HepG2 (cell line): ENCODE results near the gene SLAIN2. TPM values are rescaled to one million over a fixed set of nuclear protein-coding genes. Genes with fewer than 3 reads are reported as not detected.

ENCODE experiments used
- ATAC-seq: fragments of 200-7000 bp; cut with Tn5 transposase; 3 replicates; pipeline ENCODE4 v1.9.1; 2020; ENCODE audit warnings: mild to moderate bottlenecking, moderate library complexity
- BruUV-seq: library from RNA; stranded (reverse); fragments of 400-500 nt; replicated peaks from 2 replicates; lab custom pipeline; 2021; lab: Mats Ljungman, UMichigan
- CTCF ChIA-PET: fragments of 300-600 bp; formaldehyde crosslinking; extraction: SDS; loops from one replicate; lab custom pipeline; 2021; ENCODE audit warnings: low total read pairs, inconsistent platforms, low intra/inter-chr PET ratio; lab: Yijun Ruan, JAX
- POLR2A ChIA-PET: fragments of 350-600 bp; sonication (Branson Sonifier 250); formaldehyde crosslinking; loops from one replicate; lab custom pipeline; 2020; ENCODE audit warnings: antibody characterized with exemption, inconsistent platforms; lab: Yijun Ruan, JAX
- DNase-seq: peaks from one replicate; pipeline ENCODE4 v3.0.0-alpha.2; 2015; ENCODE audit warnings: low spot score
- FAIRE-seq: peaks from 3 replicates; lab custom pipeline; 2011; peaks lifted over from hg19 to GRCh38; lab: Jason Lieb, UNC
- H2AFZ ChIP-seq: one replicate; pipeline ENCODE4 v1.6.1; 2011; ENCODE audit warnings: low read length, inconsistent platforms
- H3K27ac ChIP-seq: fragments of 300-600 bp; 3 replicates; pipeline ENCODE4 v1.8.0; 2011; ENCODE audit warnings: mixed run types, mild to moderate bottlenecking, mixed read lengths, low read length, inconsistent platforms; ENCODE audit not compliant: insufficient read depth; ENCODE audit errors: extremely low read length
- H3K27me3 ChIP-seq, 2 experiments: fragments of 200-600 bp in 1 of 2; 2 replicates in 1 of 2; 3 replicates in 1 of 2; pipeline versions ENCODE4 v1.6.0 to v1.8.0; 2011; ENCODE audit warnings: low read length in 2 of 2, mild to moderate bottlenecking in 2 of 2, moderate library complexity in 2 of 2, inconsistent platforms in 1 of 2; ENCODE audit not compliant: insufficient read depth in 2 of 2, control insufficient read depth in 1 of 2
- H3K36me3 ChIP-seq, 2 experiments: fragments of 200-600 bp in 1 of 2; replicated peaks in 1 of 2; 2 replicates in 1 of 2; 3 replicates in 1 of 2; pipeline versions ENCODE4 v1.5.1 to v1.8.0; 2011; ENCODE audit warnings: low read length in 2 of 2, inconsistent platforms in 1 of 2; ENCODE audit not compliant: insufficient read depth in 2 of 2, control insufficient read depth in 1 of 2
- H3K4me1 ChIP-seq: 2 replicates; pipeline ENCODE4 v1.5.1; 2012; ENCODE audit warnings: low read length, inconsistent platforms; ENCODE audit not compliant: insufficient read depth
- H3K4me2 ChIP-seq: 2 replicates; pipeline ENCODE4 v1.6.0; 2011; ENCODE audit warnings: low read depth, low read length, inconsistent platforms
- H3K4me3 ChIP-seq, 3 experiments: fragments of 200-600 bp in 1 of 3; sonication (generic), shearing (Covaris generic) in 1 of 3; replicated peaks in 1 of 3; 2 replicates each; pipeline ENCODE4 v1.5.1; 2011 to 2016; ENCODE audit warnings: low read length in 3 of 3, inconsistent platforms in 2 of 3, low read depth in 2 of 3, mild to moderate bottlenecking in 2 of 3, control low read depth in 1 of 3, mixed read lengths in 1 of 3; ENCODE audit not compliant: insufficient read depth in 1 of 3
- H3K79me2 ChIP-seq: one replicate; pipeline ENCODE4 v1.6.1; 2011; ENCODE audit warnings: low read length, inconsistent platforms; ENCODE audit not compliant: insufficient read depth
- H3K9ac ChIP-seq: 2 replicates; pipeline ENCODE4 v1.6.0; 2011; ENCODE audit warnings: mild to moderate bottlenecking, low read depth, low read length, inconsistent platforms; ENCODE audit not compliant: insufficient read depth
- H3K9me3 ChIP-seq: 2 replicates; pipeline ENCODE4 v1.5.1; 2012; ENCODE audit warnings: mild to moderate bottlenecking, low read length
- H4K20me1 ChIP-seq: 2 replicates; pipeline ENCODE4 v1.6.0; 2011; ENCODE audit warnings: inconsistent platforms, mild to moderate bottlenecking, low read length, moderate library complexity; ENCODE audit not compliant: insufficient read depth
- ATM ChIP-seq: fragments of 450-650 bp; IDR thresholded peaks from 2 replicates; pipeline ENCODE4 v1.7.1; 2017; ENCODE audit warnings: mild to moderate bottlenecking, borderline replicate concordance
- BATF2 ChIP-seq: sonication (generic); formaldehyde crosslinking; IDR thresholded peaks from 2 replicates; pipeline ENCODE4 v1.8.0; 2022; ENCODE audit warnings: mild to moderate bottlenecking, missing genetic modification reagents, moderate library complexity
- CERS6 ChIP-seq: sonication (generic); formaldehyde crosslinking; IDR thresholded peaks from 2 replicates; pipeline ENCODE4 v1.5.0; 2020; ENCODE audit warnings: missing genetic modification reagents
- E2F5 ChIP-seq: sonication (generic); formaldehyde crosslinking; conservative IDR thresholded peaks from 2 replicates; pipeline ENCODE4 v1.4.0; 2020; ENCODE audit warnings: missing genetic modification reagents
- GATAD1 ChIP-seq: IDR thresholded peaks from 2 replicates; pipeline ENCODE4 v1.6.1; 2016; ENCODE audit warnings: missing genetic modification reagents, missing compliant biosample characterization
- IRF1 ChIP-seq: sonication (generic); formaldehyde crosslinking; IDR thresholded peaks from 2 replicates; pipeline ENCODE4 v1.4.0; 2020; ENCODE audit warnings: low read depth, mild to moderate bottlenecking, missing genetic modification reagents
- NCOA5 ChIP-seq: sonication (generic); formaldehyde crosslinking; IDR thresholded peaks from 2 replicates; pipeline ENCODE4 v1.4.0; 2020; ENCODE audit warnings: missing genetic modification reagents
- RBAK ChIP-seq: sonication (generic); formaldehyde crosslinking; IDR thresholded peaks from 2 replicates; pipeline ENCODE4 v1.5.1; 2020; ENCODE audit warnings: mild to moderate bottlenecking, missing genetic modification reagents
- SIN3A ChIP-seq: IDR thresholded peaks from 2 replicates; pipeline ENCODE4 v1.6.1; 2011; ENCODE audit warnings: low read depth, mild to moderate bottlenecking, control low read depth, low read length, borderline replicate concordance
- TCF7L2 ChIP-seq: IDR thresholded peaks from 2 replicates; pipeline ENCODE4 v1.6.1; 2011; ENCODE audit warnings: mild to moderate bottlenecking, low read depth, low read length, moderate library complexity
- XBP1 ChIP-seq: sonication (generic); formaldehyde crosslinking; IDR thresholded peaks from 2 replicates; pipeline ENCODE4 v1.5.0; 2020; ENCODE audit warnings: missing genetic modification reagents
- ZNF143 ChIP-seq: sonication (generic); formaldehyde crosslinking; IDR thresholded peaks from 2 replicates; pipeline ENCODE4 v1.4.0; 2020; ENCODE audit warnings: missing genetic modification reagents
- ZNF430 ChIP-seq: sonication (generic); formaldehyde crosslinking; IDR thresholded peaks from 2 replicates; pipeline ENCODE4 v1.9.0; 2021; ENCODE audit warnings: mild to moderate bottlenecking, missing genetic modification reagents
- ZNF530 ChIP-seq: sonication (generic); formaldehyde crosslinking; IDR thresholded peaks from 2 replicates; pipeline ENCODE4 v1.5.0; 2020; ENCODE audit warnings: low read depth, mild to moderate bottlenecking, missing genetic modification reagents
- ZNF674 ChIP-seq: sonication (generic); formaldehyde crosslinking; IDR thresholded peaks from 2 replicates; pipeline ENCODE4 v1.5.0; 2020; ENCODE audit warnings: low read depth, mild to moderate bottlenecking, missing genetic modification reagents
- ZNF841 ChIP-seq: sonication (generic); formaldehyde crosslinking; IDR thresholded peaks from 2 replicates; pipeline ENCODE4 v1.8.1; 2023; ENCODE audit warnings: missing genetic modification reagents, borderline replicate concordance
- WGBS: methylation state at CpG from one replicate; pipeline ENCODE4 v1.1.6; 2017; ENCODE audit warnings: low lambda C conversion rate; 5-methylcytosine and 5-hydroxymethylcytosine counted together
- in situ Hi-C: cut with HindIII; loops from 2 replicates; pipeline ENCODE4 v1.10.0; 2017; ENCODE audit warnings: low pct_unique_long_range_greater_than_20kb; ENCODE audit not compliant: extremely low pct_ligation_motif_present
- intact Hi-C: fragments of 100-400 bp; cut with micrococcal nuclease; formaldehyde crosslinking; loops from one replicate; pipeline ENCODE4 v1.10.0; 2022; ENCODE audit not compliant: unreplicated experiment
- polyA plus RNA-seq, 8 experiments: library from polyadenylated mRNA; depleted of rRNA in 3 of 8; stranded (reverse) in 7 of 8; unstranded in 1 of 8; fragments of >200 nt; fragmentation: Illumina TruSeq in 4 of 8; extraction: Trizol in 4 of 8; gene quantifications; 2 replicates each; pipeline versions ENCODE4 v1.2.1 to v1.2.3, GENCODE V29; 2011 to 2016; ENCODE audit warnings: low read depth in 4 of 8, missing spikeins in 1 of 8, mixed read lengths in 1 of 8; ENCODE audit not compliant: insufficient read depth in 1 of 8
- total RNA-seq, 5 experiments: library from RNA; depleted of rRNA; stranded (reverse); fragments of >200 nt; fragmentation: Illumina TruSeq; extraction: Trizol; gene quantifications; 2 replicates each; pipeline ENCODE4 v1.2.3, GENCODE V29; 2016; ENCODE audit warnings: low read depth in 1 of 5

Gene SLAIN2
- total and polyA plus RNA-seq, 2 of the 13 experiments (the other 11 are each of a cell fraction or from before 2014, with no cell fraction given) = 20.7 to 22.5 TPM

- in situ Hi-C loops = no loop called here
Observed at GRCh38 chr4:48334900-48335384, 6.4 kb upstream of the SLAIN2 start.

More at GRCh38 chr4:48334900-48335384, 6.4 kb upstream of the SLAIN2 start:
- Histone ChIP-seq H3K4me1 (peaks cover 18% of the 10 kb centered on the region), H2AFZ (no peak overlapping the region), H3K9ac (no peak overlapping the region), H3K27ac (no peak overlapping the region), H3K27me3 (peaks cover 0 to 14% of the 10 kb centered on the region in 2 experiments; a peak in 2 of 5 replicates), H3K79me2 (no peaks in the 10 kb centered on the region), H3K4me3 (no peak overlapping the region), H3K36me3 (no peaks in the 10 kb centered on the region), H3K4me2 (no peak overlapping the region), H3K9me3 (no peaks in the 10 kb centered on the region), H4K20me1 (no peaks in the 10 kb centered on the region)
- POLR2A ChIA-PET = no interaction called here
- DNase-seq (no peak), FAIRE-seq (no peak), ATAC-seq (no peak)
- CTCF ChIA-PET = no interaction called here
- BruUV-seq = no TSS peak
- WGBS = 45% methylated on average over 5 of the region's 5 CpGs
- intact Hi-C loops = no loop called here
- TF ChIP-seq ZNF530 (no peak), ZNF674 (CRISPR knock-in tag) (no peak), ZNF430 (CRISPR knock-in tag) (no peak), RBAK (CRISPR knock-in tag) (no peak), TCF7L2 (no peak), E2F5 (CRISPR knock-in tag) (no peak), ZNF841 (CRISPR knock-in tag) (no peak), GATAD1 (CRISPR knock-in tag) (no peak), ZNF143 (CRISPR knock-in tag) (no peak), SIN3A (no peak), NCOA5 (CRISPR knock-in tag) (no peak), IRF1 (no peak), ATM (no peak), CERS6 (no peak), XBP1 (CRISPR knock-in tag) (no peak), BATF2 (CRISPR knock-in tag) (no peak)
